ENCODE results near the gene NIPA2.
"Not testable (repeated sequence)": the region's sequence is repeated elsewhere in the genome, so short reads cannot be mapped to it uniquely, and the experiment has no call there.

The NIPA2 gene

GRCh38 chr15:22838292-22839042 lies at the start of gene NIPA2:
Gene NIPA2, plus strand, starts transcription at chr15:22838666. Its CDS starts 13,066 bp downstream, at chr15:22851732.
- in situ Hi-C loops (cut with MboI; ENCODE audit: low sequenced_read_pairs): no loop called here

- in situ Hi-C loops (cut with MboI; ENCODE audit: low sequenced_read_pairs): no loop called here
These were observed 44.4 kb upstream of the NIPA2 start for GRCh38 chr15:22794063-22794462.

- in situ Hi-C loops (cut with MboI; ENCODE audit: low sequenced_read_pairs): no loop called here
These were observed 43.8 kb upstream of the NIPA2 start for GRCh38 chr15:22794621-22795167.

GRCh38 chr15:22795206-22796063 lies 43.0 kb upstream of the NIPA2 start:
- in situ Hi-C loops (cut with MboI; ENCODE audit: low sequenced_read_pairs): no loop called here

GRCh38 chr15:22796079-22796478 lies 42.4 kb upstream of the NIPA2 start:
- in situ Hi-C loops (cut with MboI; ENCODE audit: low sequenced_read_pairs): no loop called here

- in situ Hi-C loops (cut with MboI; ENCODE audit: low sequenced_read_pairs): no loop called here
These were observed 38.6 kb upstream of the NIPA2 start for GRCh38 chr15:22799902-22800301.

- in situ Hi-C loops (cut with MboI; ENCODE audit: low sequenced_read_pairs): not testable (repeated sequence)
These were observed 35.5 kb upstream of the NIPA2 start for GRCh38 chr15:22803006-22803405.

GRCh38 chr15:22806156-22806555 lies 32.3 kb upstream of the NIPA2 start:
- in situ Hi-C loops (cut with MboI; ENCODE audit: low sequenced_read_pairs): no loop called here

GRCh38 chr15:22806664-22807063 lies 31.8 kb upstream of the NIPA2 start:
- in situ Hi-C loops (cut with MboI; ENCODE audit: low sequenced_read_pairs): no loop called here

GRCh38 chr15:22807831-22808230 lies 30.6 kb upstream of the NIPA2 start:
- in situ Hi-C loops (cut with MboI; ENCODE audit: low sequenced_read_pairs): not testable (repeated sequence)

- in situ Hi-C loops (cut with MboI; ENCODE audit: low sequenced_read_pairs): no loop called here
These were observed 30.2 kb upstream of the NIPA2 start for GRCh38 chr15:22808240-22808639.

GRCh38 chr15:22808761-22809280 lies 29.6 kb upstream of the NIPA2 start:
- in situ Hi-C loops (cut with MboI; ENCODE audit: low sequenced_read_pairs): no loop called here

- in situ Hi-C loops (cut with MboI; ENCODE audit: low sequenced_read_pairs): no loop called here
These were observed 28.2 kb upstream of the NIPA2 start for GRCh38 chr15:22810033-22810852.

- in situ Hi-C loops (cut with MboI; ENCODE audit: low sequenced_read_pairs): no loop called here
These were observed 27.6 kb upstream of the NIPA2 start for GRCh38 chr15:22810853-22811338.

GRCh38 chr15:22811640-22812039 lies 26.8 kb upstream of the NIPA2 start:
- in situ Hi-C loops (cut with MboI; ENCODE audit: low sequenced_read_pairs): no loop called here

GRCh38 chr15:22813844-22814243 lies 24.6 kb upstream of the NIPA2 start:
- in situ Hi-C loops (cut with MboI; ENCODE audit: low sequenced_read_pairs): no loop called here

GRCh38 chr15:22815766-22816165 lies 22.7 kb upstream of the NIPA2 start:
- in situ Hi-C loops (cut with MboI; ENCODE audit: low sequenced_read_pairs): no loop called here

GRCh38 chr15:22819651-22820050 lies 18.8 kb upstream of the NIPA2 start:
- in situ Hi-C loops (cut with MboI; ENCODE audit: low sequenced_read_pairs): no loop called here

GRCh38 chr15:22823495-22824128 lies 14.9 kb upstream of the NIPA2 start:
- in situ Hi-C loops (cut with MboI; ENCODE audit: low sequenced_read_pairs): no loop called here

GRCh38 chr15:22827125-22827524 lies 11.3 kb upstream of the NIPA2 start:
- in situ Hi-C loops (cut with MboI; ENCODE audit: low sequenced_read_pairs): no loop called here
